GM18951 (cell line): Measurements from ENCODE around the gene TEX22.

Source experiments
- POLR2A ChIP-seq: IDR thresholded peaks from 4 replicates; pipeline ENCODE4 v1.6.1; 2011; ENCODE audit warnings: mild to moderate bottlenecking; ENCODE audit not compliant: insufficient read length, insufficient read depth; ENCODE audit errors: extremely low read depth
- in situ Hi-C: fragments of 300-500 bp; cut with MboI; formaldehyde crosslinking; loops from one replicate; pipeline ENCODE4 v1.12.0; 2022; ENCODE audit warnings: low sequenced_read_pairs, mixed read lengths, inconsistent platforms; ENCODE audit not compliant: unreplicated experiment

TEX22 gene

GRCh38 chr14:105418269-105419194 is 20.2 kb downstream of the TEX22 start:
- TF ChIP-seq POLR2A: no peak
- in situ Hi-C loops: no loop called here

- in situ Hi-C loops: no loop called here
- peak; percentile 60 for TF ChIP-seq POLR2A
Measured at GRCh38 chr14:105419195-105420091, 21.1 kb downstream of the TEX22 start, which contains the start of gene MTA1. Gene MTA1 (plus strand): TSS chr14:105419827. CDS start chr14:105420036, 209 bp downstream.

- in situ Hi-C loops: no loop called here
- no peak for TF ChIP-seq POLR2A
Measured at GRCh38 chr14:105420101-105420973, 22.0 kb downstream of the TEX22 start.

- in situ Hi-C loops: no loop called here
- TF ChIP-seq POLR2A: no peak
Measured at GRCh38 chr14:105420974-105421674, 22.8 kb downstream of the TEX22 start.

DNA sequence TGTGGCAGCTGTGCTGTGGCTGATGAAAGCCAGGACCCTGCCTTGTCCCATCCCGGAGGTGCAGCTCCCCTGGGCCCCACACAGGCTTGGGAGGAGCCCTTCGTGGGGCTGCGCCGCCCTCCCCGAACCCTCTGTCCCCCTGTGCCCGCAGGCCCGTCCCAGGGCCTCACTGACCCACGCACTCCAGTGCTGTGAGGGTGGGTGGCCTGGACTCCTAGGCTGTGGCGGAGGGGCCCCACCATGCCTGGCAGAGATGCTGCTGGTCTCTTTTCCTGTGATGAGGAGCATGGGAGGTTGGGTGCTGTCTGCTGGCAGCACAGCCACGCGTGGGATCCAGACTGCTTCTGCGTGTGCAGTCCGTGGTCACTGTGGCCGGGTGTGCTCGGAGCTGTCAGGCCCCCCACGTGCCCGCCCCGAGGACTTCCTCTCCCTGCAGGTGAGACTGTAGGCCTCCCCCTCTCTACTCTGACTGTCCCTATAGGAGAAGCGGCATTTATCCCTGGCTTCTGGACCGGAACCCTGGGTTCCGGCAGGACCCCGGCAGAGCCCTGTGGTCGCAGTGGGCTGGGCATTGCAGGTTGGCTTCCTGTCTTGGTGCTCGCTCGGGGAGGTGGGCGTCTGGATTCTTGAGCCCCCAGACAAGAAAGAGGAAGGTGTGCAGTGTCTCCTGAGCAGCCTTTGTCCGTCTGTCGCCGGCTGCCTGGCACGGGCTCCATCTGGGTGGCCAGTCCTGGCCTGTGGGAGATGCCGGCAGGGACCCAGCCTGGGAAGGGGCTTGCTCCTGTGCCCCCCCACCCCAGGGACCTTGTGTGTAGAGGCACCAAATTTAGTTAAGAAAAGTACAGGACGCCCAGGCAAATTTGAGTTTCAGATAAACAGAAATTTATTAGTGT is 23.6 kb downstream of the TEX22 start:
- in situ Hi-C loops: no loop called here
- no peak for TF ChIP-seq POLR2A

DNA sequence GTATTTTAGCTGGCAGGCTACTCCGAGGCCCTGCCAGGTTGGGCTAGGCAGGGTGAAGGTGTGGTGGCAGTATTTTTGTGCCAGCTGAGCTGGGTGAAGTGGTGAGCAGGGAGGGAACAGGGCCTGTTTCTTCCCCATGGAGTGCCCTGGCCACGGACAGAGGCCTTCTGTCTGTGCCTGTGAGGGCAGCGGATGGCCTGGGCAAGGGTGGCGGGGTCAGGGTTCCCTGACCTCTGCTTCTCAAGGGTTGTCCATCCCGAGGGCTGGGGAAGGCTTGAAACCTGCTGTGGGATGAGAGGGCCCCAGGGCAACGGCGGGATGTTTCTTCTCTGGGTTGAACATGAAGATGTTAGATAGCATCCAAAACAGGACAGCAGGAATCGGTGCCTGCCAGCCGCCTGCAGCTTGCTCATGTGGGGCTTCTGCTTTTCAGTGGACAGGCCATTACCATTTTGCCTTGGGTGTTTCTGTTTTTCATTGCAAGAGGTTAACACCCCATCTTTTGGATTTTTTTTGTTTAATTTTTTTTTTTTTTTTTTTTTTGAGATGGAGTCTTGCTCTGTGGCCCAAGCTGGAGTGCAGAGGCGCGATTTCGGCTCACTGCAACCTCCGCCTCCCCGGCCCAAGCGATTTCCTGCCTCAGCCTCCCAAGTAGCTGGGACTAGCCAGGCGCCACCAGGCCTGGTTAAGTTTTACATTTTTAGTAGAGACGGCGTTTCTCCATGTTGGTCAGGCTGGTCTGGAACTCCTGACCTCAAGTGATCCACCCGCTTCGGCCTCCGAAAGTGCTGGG is 24.6 kb downstream of the TEX22 start:
- in situ Hi-C loops: no loop called here
- no peak for TF ChIP-seq POLR2A

DNA sequence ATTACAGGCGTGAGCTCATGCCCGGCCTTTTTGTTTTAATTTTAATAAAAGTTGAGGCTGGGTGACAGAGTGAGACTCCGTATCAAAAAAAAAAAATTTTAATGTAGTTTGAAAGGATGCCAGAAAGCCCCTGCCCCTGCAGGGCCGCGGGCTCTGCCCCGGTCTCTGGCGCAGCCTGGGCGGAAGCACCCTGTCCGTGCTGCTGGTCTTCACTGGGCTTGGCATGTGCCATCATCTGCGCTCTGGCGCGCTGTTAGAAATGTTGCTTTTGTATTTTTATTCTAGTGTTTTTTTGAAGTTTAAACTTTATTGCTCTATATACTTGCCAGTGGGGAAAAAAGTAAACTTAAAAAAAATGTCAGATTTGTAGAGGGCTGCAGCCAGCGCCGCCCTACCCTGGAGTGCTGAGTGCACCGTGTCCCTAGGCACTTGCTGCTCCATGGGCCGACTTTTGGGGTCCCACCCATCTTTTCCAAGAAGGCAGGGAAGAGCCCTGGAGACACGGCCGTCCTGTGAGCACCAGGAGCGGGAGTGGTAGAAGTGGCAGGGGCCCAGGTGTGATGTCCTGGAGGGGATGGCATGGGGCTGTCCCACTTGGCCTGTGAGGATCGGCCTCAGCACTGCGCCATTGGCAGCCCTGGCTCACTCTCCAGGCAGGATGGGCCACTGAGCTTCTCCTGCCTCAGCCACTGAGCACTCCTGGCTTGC is 25.3 kb downstream of the TEX22 start:
- in situ Hi-C loops: no loop called here
- no peak for TF ChIP-seq POLR2A

DNA sequence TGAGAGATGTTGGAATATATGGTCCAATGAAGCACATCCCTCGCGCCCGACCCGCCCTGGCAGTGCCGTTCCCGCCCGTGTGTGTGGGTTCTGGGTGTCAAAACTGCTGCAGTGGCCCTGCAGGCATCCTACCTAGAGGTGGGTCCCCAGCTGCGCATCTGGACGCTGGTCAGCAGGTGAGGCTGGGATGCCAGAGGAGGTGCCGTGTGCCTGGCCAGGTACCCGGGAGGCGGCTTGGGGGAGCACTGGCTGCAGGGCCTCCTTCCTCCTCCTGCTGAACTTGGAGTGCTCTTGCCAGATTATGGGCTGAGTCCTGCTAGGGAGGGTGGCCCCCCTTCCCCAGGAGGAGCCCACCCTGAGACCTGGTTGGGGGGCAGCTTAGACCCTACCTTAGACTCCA is 26.5 kb downstream of the TEX22 start:
- in situ Hi-C loops: no loop called here
- no peak for TF ChIP-seq POLR2A

DNA sequence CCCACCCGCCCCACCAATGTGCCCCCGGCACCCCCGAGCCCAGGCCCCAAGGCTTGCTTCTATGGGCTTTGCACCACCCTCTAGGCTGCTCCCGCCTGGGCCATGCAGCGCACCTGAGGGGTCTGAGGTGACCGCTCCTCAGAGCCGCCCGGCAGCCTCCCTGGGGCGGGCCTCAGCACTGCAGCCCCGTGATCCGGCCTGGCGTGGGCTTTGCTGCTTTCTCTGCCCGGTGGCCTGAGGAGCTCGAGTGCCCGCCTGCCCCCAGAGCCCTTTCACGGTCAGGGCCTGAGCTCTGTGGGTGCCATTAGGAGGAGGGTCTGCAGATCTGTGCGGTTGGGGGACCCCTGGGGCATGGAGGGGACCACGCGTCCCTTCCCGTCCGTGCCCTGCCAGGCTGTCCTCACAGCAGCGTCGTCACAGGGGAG is 27.5 kb downstream of the TEX22 start:
- in situ Hi-C loops: no loop called here

DNA sequence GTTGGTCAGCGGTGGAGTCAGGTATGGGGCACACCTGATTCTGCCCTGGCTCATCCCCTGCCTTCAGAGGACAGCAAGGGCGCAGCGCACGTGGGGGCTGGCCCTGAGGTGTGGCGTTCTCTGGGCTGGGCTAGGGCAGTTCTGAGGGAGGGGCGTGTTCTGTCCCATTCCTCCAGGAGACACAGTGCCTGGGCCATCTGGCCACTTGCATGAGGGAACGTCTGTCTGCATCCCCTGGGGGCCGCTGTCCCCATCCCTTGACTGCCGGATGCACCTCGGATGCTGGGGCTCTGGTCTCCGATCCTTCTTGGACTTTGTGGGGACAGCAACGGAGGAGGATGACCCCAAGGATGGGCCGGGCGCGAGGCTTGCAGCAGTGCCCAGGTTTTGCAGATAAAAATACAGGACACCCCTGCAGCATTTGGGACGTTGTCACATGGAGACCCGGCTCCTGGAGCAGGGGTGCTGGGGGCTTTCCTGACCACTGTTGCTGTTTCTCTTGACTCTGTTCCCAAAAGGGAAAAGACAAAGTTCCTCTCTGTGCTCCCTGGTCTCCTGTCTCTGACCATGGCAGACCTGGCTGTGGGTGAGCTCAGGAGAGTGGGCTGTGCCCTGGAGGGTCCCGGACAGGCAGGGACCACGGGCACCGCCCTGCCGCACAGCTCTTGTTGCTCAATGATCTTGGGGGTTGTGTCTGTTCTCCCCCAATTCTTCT is 28.2 kb downstream of the TEX22 start:
- in situ Hi-C loops: no loop called here
- TF ChIP-seq POLR2A: no peak

More for the DNA sequence above, 27.5 kb downstream of the TEX22 start:
- TF ChIP-seq POLR2A: no peak
